ENCODE results near the gene PDE4DIP. TPM values are rescaled to one million over a fixed set of nuclear protein-coding genes. Genes with fewer than 3 reads are reported as not detected.
"Not testable (repeated sequence)": the region's sequence is repeated elsewhere in the genome, so short reads cannot be mapped to it uniquely, and the experiment has no call there.

The PDE4DIP gene
- total and polyA plus RNA-seq, 4 donors = 70.7 to 339 (median 138) TPM

GRCh38 chr1:148996449-148997224, 152.4 kb downstream of the PDE4DIP start:
- H3K36me3 ChIP-seq (ENCODE audit: control insufficient read depth in 1 of 2, insufficient read depth in 2 of 2, low read length in 1 of 2); H3K4me3 ChIP-seq (ENCODE audit: low read length in 2 of 2); DNase-seq; H3K9me3 ChIP-seq (ENCODE audit: control insufficient read depth, low read length); intact Hi-C loops (cut with DNase I); ATAC-seq (ENCODE audit: low FRiP score); H3K27me3 ChIP-seq (ENCODE audit: control insufficient read depth in 1 of 2, insufficient read depth in 2 of 2, low read length in 1 of 2); H3K4me1 ChIP-seq (ENCODE audit: control insufficient read depth in 1 of 2, insufficient read depth in 2 of 2, low read length in 2 of 2); H3K27ac ChIP-seq (ENCODE audit: low read depth in 1 of 2, low read length in 2 of 2): not testable (repeated sequence)
- 90 to 94% methylated on average over 4 of the region's 5 CpGs for WGBS, 2 donors

GRCh38 chr1:148997405-148997804, 153.2 kb downstream of the PDE4DIP start:
- H3K27me3 ChIP-seq (ENCODE audit: control insufficient read depth in 1 of 2, insufficient read depth in 2 of 2, low read length in 1 of 2); H3K36me3 ChIP-seq (ENCODE audit: control insufficient read depth in 1 of 2, insufficient read depth in 2 of 2, low read length in 1 of 2); H3K4me1 ChIP-seq (ENCODE audit: control insufficient read depth in 1 of 2, insufficient read depth in 2 of 2, low read length in 2 of 2); intact Hi-C loops (cut with DNase I); DNase-seq; H3K9me3 ChIP-seq (ENCODE audit: control insufficient read depth, low read length); ATAC-seq (ENCODE audit: low FRiP score); H3K27ac ChIP-seq (ENCODE audit: low read depth in 1 of 2, low read length in 2 of 2); H3K4me3 ChIP-seq (ENCODE audit: low read length in 2 of 2): not testable (repeated sequence)
- 61 to 86% methylated on average over 2 to 3 of the region's 6 CpGs for WGBS, 2 donors

GRCh38 chr1:149002664-149003063, 158.4 kb downstream of the PDE4DIP start:
- H3K9me3 ChIP-seq (ENCODE audit: control insufficient read depth, low read length); H3K4me1 ChIP-seq (ENCODE audit: control insufficient read depth in 1 of 2, insufficient read depth in 2 of 2, low read length in 2 of 2); H3K36me3 ChIP-seq (ENCODE audit: control insufficient read depth in 1 of 2, insufficient read depth in 2 of 2, low read length in 1 of 2); H3K27ac ChIP-seq (ENCODE audit: low read depth in 1 of 2, low read length in 2 of 2); H3K4me3 ChIP-seq (ENCODE audit: low read length in 2 of 2); H3K27me3 ChIP-seq (ENCODE audit: control insufficient read depth in 1 of 2, insufficient read depth in 2 of 2, low read length in 1 of 2); intact Hi-C loops (cut with DNase I); ATAC-seq (ENCODE audit: low FRiP score); DNase-seq: not testable (repeated sequence)
- 60 to 78% methylated on average over 1 to 2 of the region's 8 CpGs for WGBS, 2 donors

GRCh38 chr1:149008326-149008725, 164.1 kb downstream of the PDE4DIP start:
- H3K4me1 ChIP-seq (ENCODE audit: control insufficient read depth in 1 of 2, insufficient read depth in 2 of 2, low read length in 2 of 2); H3K4me3 ChIP-seq (ENCODE audit: low read length in 2 of 2); H3K27me3 ChIP-seq (ENCODE audit: control insufficient read depth in 1 of 2, insufficient read depth in 2 of 2, low read length in 1 of 2); H3K36me3 ChIP-seq (ENCODE audit: control insufficient read depth in 1 of 2, insufficient read depth in 2 of 2, low read length in 1 of 2); DNase-seq; H3K9me3 ChIP-seq (ENCODE audit: control insufficient read depth, low read length); H3K27ac ChIP-seq (ENCODE audit: low read depth in 1 of 2, low read length in 2 of 2); intact Hi-C loops (cut with DNase I); ATAC-seq (ENCODE audit: low FRiP score): not testable (repeated sequence)
- no CpG with 5 or more reads among the region's 4 CpGs for WGBS, 2 donors

- H3K9me3 ChIP-seq (ENCODE audit: control insufficient read depth, low read length); H3K4me1 ChIP-seq (ENCODE audit: control insufficient read depth in 1 of 2, insufficient read depth in 2 of 2, low read length in 2 of 2); H3K4me3 ChIP-seq (ENCODE audit: low read length in 2 of 2); H3K36me3 ChIP-seq (ENCODE audit: control insufficient read depth in 1 of 2, insufficient read depth in 2 of 2, low read length in 1 of 2); DNase-seq; H3K27ac ChIP-seq (ENCODE audit: low read depth in 1 of 2, low read length in 2 of 2); ATAC-seq (ENCODE audit: low FRiP score); intact Hi-C loops (cut with DNase I); H3K27me3 ChIP-seq (ENCODE audit: control insufficient read depth in 1 of 2, insufficient read depth in 2 of 2, low read length in 1 of 2): not testable (repeated sequence)
- WGBS, 2 donors = 85 to 89% methylated on average over 2 of the region's 2 CpGs
Observed at GRCh38 chr1:149008769-149009168, 164.5 kb downstream of the PDE4DIP start.

- ATAC-seq (ENCODE audit: low FRiP score); H3K27ac ChIP-seq (ENCODE audit: low read depth in 1 of 2, low read length in 2 of 2); H3K4me1 ChIP-seq (ENCODE audit: control insufficient read depth in 1 of 2, insufficient read depth in 2 of 2, low read length in 2 of 2); intact Hi-C loops (cut with DNase I); H3K4me3 ChIP-seq (ENCODE audit: low read length in 2 of 2); H3K27me3 ChIP-seq (ENCODE audit: control insufficient read depth in 1 of 2, insufficient read depth in 2 of 2, low read length in 1 of 2); H3K36me3 ChIP-seq (ENCODE audit: control insufficient read depth in 1 of 2, insufficient read depth in 2 of 2, low read length in 1 of 2); H3K9me3 ChIP-seq (ENCODE audit: control insufficient read depth, low read length): not testable (repeated sequence)
- peak in 1 of 2 donors; percentile 24 for DNase-seq
- 93 to 95% methylated on average over 3 of the region's 3 CpGs for WGBS, 2 donors
Observed at GRCh38 chr1:149009761-149010160, 165.5 kb downstream of the PDE4DIP start.

GRCh38 chr1:149012599-149012998, 168.4 kb downstream of the PDE4DIP start:
- H3K27me3 ChIP-seq (ENCODE audit: control insufficient read depth in 1 of 2, insufficient read depth in 2 of 2, low read length in 1 of 2); H3K9me3 ChIP-seq (ENCODE audit: control insufficient read depth, low read length); ATAC-seq (ENCODE audit: low FRiP score); intact Hi-C loops (cut with DNase I); H3K4me1 ChIP-seq (ENCODE audit: control insufficient read depth in 1 of 2, insufficient read depth in 2 of 2, low read length in 2 of 2); DNase-seq; H3K4me3 ChIP-seq (ENCODE audit: low read length in 2 of 2); H3K36me3 ChIP-seq (ENCODE audit: control insufficient read depth in 1 of 2, insufficient read depth in 2 of 2, low read length in 1 of 2); H3K27ac ChIP-seq (ENCODE audit: low read depth in 1 of 2, low read length in 2 of 2): not testable (repeated sequence)
- 97 to 100% methylated on average over 1 of the region's 5 CpGs for WGBS, 2 donors

GRCh38 chr1:149013513-149013912, 169.3 kb downstream of the PDE4DIP start:
- ATAC-seq (ENCODE audit: low FRiP score); DNase-seq; H3K27ac ChIP-seq (ENCODE audit: low read depth in 1 of 2, low read length in 2 of 2); H3K4me3 ChIP-seq (ENCODE audit: low read length in 2 of 2); H3K4me1 ChIP-seq (ENCODE audit: control insufficient read depth in 1 of 2, insufficient read depth in 2 of 2, low read length in 2 of 2); H3K27me3 ChIP-seq (ENCODE audit: control insufficient read depth in 1 of 2, insufficient read depth in 2 of 2, low read length in 1 of 2); intact Hi-C loops (cut with DNase I); H3K36me3 ChIP-seq (ENCODE audit: control insufficient read depth in 1 of 2, insufficient read depth in 2 of 2, low read length in 1 of 2); H3K9me3 ChIP-seq (ENCODE audit: control insufficient read depth, low read length): not testable (repeated sequence)
- WGBS, 2 donors = 90 to 92% methylated on average over 4 of the region's 4 CpGs

- H3K36me3 ChIP-seq (ENCODE audit: control insufficient read depth in 1 of 2, insufficient read depth in 2 of 2, low read length in 1 of 2); H3K27ac ChIP-seq (ENCODE audit: low read depth in 1 of 2, low read length in 2 of 2); H3K4me3 ChIP-seq (ENCODE audit: low read length in 2 of 2); H3K27me3 ChIP-seq (ENCODE audit: control insufficient read depth in 1 of 2, insufficient read depth in 2 of 2, low read length in 1 of 2); ATAC-seq (ENCODE audit: low FRiP score); H3K9me3 ChIP-seq (ENCODE audit: control insufficient read depth, low read length); DNase-seq; H3K4me1 ChIP-seq (ENCODE audit: control insufficient read depth in 1 of 2, insufficient read depth in 2 of 2, low read length in 2 of 2); intact Hi-C loops (cut with DNase I): not testable (repeated sequence)
- WGBS, 2 donors = 84 to 86% methylated on average over 3 of the region's 3 CpGs
Observed at GRCh38 chr1:149015522-149015921, 171.3 kb downstream of the PDE4DIP start.

Data from aorta (tissue), 5 donors.